A204.1 (cell line): ENCODE results near the gene PROM2.
"Not testable (repeated sequence)": the region's sequence is repeated elsewhere in the genome, so short reads cannot be mapped to it uniquely, and the experiment has no call there.

Experiments
- FAIRE-seq: peaks from 2 replicates; lab custom pipeline; 2012; peaks lifted over from hg19 to GRCh38; lab: Jason Lieb, UNC

PROM2 gene

DNA sequence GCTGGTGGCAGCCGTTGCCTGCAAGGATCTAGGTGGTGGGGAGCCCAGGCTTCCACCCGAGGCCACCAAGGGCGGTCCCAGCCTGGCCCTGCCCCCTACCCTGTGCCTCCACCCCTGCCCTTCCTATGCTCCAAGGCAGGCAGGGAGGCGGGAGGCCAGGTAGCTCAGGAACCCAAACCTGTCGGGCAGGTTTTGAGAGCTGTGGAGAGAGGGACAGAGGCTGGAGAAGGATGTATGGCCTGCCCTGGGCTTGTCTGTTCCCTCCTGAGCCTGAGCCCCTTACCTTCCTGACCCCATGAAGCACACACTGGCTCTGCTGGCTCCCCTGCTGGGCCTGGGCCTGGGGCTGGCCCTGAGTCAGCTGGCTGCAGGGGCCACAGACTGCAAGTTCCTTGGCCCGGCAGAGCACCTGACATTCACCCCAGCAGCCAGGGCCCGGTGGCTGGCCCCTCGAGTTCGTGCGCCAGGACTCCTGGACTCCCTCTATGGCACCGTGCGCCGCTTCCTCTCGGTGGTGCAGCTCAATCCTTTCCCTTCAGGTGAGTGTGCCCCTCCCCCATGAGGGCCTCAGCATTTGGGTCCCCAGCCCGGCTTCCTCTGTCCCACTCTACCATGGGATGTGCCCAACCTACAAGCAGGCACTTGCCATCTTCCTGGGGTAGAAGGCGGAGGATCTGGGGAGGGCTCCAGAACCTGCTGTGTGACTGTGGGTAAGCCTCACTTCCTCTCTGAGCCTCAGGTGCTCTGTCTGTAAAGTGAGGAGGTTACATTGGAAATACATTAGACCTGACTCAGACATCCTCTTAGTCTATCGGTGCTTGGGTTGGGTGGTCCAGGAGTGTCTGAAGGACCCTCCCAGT is at the start of gene PROM2:
Gene PROM2, plus strand, starts transcription at position 159 of the 860 bp plus-strand sequence. Its CDS starts 137 bp downstream, at position 296.
- FAIRE-seq: no peak

- no peak for FAIRE-seq
These were observed 48.6 kb upstream of the PROM2 start for GRCh38 chr2:95225658-95226057.

DNA sequence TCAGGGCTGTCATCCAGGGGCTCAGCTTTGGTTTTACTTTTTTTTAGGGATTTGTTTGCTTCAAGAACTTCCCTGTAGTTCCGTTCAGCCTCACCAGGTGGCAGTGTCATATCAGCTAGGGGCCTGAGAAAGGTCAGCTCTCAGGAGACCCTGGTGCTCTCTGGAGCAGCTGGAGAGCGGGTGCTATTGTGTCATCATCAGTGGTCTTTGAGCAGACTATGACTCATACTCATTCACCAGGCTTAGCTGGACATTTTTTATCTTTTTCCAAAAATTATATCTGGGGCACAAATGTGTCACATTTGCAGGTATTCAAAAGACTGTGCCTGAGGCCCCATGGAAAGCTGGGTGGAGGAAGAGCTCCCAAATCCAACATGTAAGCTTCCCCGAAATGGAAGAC is 42.5 kb upstream of the PROM2 start:
- FAIRE-seq: no peak

- FAIRE-seq: no peak
These were observed 42.0 kb upstream of the PROM2 start for GRCh38 chr2:95232232-95232631.

DNA sequence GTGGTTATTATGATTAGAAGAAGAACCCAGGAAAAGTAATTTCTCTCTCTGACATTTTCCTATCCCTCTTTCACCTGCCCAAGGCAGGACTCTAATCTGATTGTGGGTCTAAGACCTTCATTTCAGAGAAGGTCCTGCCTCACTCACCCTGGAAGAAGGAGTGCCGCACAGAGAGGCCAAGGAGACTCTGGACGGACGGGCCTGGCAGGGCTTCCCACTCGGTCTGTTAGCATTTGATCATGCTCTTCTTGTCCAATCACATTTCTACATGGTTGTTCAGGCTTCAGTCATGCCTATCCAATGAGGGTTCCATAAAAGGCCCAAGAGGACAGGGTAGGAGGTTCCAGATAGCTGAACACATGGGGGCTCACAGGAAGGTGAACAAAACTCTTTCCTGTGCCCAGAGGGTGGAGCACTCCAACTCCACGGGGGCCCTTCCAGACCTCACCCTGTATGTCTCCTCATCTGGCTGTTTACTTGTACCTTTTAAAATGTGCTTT is 39.9 kb upstream of the PROM2 start:
- no peak for FAIRE-seq

DNA sequence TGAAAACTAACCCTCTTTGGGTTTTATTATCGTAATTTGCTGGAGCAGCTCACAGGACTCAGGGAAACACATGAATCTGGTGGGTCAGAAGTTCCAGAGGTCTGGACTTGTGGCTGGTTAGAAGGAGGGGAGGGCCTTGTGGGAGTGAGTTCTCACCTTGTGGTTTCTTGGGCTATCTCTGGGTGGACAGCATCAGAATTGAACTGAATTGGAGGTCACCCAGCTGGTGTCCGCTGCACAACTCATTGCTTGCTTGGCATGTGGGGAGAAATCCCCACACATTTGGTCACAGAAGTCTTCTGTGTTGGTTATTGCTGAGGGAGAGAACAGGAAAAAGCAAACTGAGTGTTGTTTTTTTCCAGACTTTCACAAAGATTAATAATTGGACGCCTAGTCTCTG is 39.4 kb upstream of the PROM2 start:
- no peak for FAIRE-seq

DNA sequence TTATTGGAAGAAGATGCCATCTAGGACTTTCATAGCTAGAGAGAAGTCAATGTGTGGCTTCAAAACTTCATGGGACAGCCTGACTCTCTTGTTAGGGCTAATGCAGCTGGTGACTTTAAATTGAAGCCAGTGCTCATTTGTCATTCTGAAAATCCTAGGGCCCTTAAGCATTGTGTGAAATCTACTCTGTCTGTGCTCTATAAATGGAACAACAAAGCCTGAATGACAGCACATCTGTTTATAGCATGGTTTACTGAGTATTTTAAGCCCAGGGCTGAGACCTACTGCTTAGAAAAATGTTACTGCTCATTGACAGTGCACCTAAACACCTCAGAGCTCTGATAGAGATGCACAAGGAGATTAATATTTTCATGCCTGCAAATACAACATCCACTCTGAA is 36.1 kb upstream of the PROM2 start:
- no peak for FAIRE-seq

GRCh38 chr2:95240091-95240490 is 34.2 kb upstream of the PROM2 start:
- no peak for FAIRE-seq

DNA sequence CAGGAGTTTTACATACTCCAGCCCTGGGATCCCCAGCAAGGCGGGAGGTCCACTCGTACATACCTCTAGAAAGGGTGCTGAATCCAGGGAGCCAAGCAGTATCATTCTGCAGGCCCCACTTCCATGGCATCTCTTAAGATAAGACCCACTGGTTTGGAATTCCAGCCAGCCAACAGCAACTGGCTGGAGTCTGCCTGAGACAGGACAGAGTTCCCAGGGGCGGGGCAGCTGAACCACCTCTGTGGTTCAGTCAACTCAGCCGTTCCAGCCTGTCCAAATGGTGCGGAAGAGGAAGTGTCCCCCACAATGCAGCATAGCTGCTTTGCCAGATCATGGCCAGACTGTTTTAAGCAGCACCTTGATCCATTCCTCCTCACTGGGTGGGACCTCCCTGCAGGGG is 33.7 kb upstream of the PROM2 start:
- no peak for FAIRE-seq

DNA sequence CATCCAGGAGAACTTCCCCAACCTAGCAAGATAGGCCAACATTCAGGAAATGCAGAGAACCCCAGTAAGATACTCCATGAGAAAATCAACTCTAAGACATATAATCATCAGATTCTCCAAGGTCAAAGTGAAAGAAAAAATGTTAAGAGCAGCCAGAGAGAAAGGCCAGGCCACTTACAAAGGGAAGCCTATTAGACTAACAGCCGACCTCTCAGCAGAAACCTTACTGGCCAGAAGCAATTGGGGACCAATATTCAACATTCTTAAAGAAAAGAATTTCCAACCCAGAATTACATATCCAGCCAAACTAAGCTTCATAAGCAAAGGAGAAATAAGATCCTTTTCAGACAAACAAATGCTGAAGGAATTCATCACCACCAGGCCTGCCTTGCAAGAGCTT is 32.2 kb upstream of the PROM2 start:
- FAIRE-seq: not testable (repeated sequence)

- no peak for FAIRE-seq
These were observed 16.0 kb upstream of the PROM2 start for GRCh38 chr2:95258271-95258670.

DNA sequence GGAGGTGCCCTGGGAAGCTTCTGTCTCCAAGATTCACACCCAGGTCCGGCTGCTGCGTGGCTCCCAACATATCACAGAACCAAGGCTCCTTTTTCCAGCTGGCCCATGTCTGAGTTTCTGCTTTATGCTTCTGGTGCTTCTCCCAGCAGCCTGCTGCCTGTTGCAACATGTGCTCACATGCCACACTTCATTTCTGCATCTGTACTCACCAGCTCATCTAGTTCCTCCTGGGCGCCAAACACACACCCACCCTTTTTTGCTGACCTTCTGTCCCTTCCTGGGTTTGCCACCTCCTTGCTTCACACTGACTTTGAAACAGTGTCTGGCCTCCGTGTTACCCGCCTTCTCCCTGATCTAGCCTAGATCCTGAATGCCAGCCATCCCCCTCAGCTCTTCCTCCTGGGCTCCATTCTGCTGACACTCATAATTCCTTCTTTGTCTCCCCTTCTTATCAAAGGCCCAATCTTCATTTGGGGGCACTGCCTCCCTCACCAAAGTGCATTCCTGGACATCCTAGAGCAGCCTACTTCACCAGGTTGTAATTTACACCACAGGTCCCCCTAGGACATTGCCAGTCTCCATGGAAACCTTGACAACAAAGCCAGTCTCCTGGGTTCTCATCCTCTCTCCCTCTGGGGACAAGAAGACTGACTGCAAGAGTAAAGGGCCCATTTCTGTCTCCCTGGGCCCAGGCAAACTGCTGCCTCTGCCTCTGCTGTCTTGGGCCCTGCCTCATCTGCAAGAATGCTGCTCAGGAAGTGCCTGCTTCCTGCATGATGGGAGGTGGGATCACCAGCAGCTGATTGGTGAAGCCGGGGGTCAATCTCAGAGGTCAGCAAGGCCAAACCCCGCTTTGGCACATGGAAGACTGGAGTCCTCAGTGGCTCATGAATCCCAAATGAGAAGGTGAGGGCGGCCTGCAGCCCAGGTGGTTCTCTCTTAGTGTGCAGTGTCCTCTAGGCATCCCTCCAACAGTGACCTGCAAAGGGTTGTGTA is 13.9 kb upstream of the PROM2 start:
- FAIRE-seq: no peak

GRCh38 chr2:95261602-95262001 is 12.6 kb upstream of the PROM2 start:
- FAIRE-seq: no peak

DNA sequence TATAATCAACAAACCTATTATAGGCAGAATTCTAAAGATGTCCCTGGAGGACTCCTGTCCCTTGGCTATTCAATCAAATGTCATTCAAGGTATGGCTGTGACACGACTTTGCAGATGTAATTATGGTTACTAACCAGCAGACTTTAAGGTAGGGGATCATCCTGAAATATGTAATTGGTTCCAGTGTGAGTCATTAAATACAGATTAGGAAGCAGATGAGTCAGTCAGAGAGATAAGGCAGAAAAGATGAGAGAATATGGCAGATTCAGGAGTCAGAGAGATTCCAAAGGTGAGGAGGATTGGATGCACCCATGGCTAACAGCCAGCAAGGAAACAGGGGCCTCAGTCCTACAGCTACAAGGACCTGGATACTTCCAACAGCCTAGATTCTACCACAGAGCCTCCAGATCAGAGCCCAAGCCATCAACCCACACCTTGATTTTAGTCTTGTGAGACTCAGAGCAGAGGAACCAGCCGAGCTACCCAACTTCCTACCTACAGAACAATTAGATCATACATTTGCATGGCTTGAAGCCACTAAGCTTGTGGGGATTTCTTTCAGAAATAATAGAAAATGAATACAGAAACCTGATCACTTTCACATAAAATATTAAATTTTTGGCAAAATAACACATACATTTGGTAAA is 11.2 kb upstream of the PROM2 start:
- no peak for FAIRE-seq

- FAIRE-seq: no peak
These were observed 9.6 kb upstream of the PROM2 start for GRCh38 chr2:95264624-95265023.

GRCh38 chr2:95265182-95265581 is 9.1 kb upstream of the PROM2 start:
- no peak for FAIRE-seq

GRCh38 chr2:95266781-95267430 is 7.3 kb upstream of the PROM2 start:
- FAIRE-seq: no peak

GRCh38 chr2:95267458-95268210 is 6.6 kb upstream of the PROM2 start:
- FAIRE-seq: no peak

DNA sequence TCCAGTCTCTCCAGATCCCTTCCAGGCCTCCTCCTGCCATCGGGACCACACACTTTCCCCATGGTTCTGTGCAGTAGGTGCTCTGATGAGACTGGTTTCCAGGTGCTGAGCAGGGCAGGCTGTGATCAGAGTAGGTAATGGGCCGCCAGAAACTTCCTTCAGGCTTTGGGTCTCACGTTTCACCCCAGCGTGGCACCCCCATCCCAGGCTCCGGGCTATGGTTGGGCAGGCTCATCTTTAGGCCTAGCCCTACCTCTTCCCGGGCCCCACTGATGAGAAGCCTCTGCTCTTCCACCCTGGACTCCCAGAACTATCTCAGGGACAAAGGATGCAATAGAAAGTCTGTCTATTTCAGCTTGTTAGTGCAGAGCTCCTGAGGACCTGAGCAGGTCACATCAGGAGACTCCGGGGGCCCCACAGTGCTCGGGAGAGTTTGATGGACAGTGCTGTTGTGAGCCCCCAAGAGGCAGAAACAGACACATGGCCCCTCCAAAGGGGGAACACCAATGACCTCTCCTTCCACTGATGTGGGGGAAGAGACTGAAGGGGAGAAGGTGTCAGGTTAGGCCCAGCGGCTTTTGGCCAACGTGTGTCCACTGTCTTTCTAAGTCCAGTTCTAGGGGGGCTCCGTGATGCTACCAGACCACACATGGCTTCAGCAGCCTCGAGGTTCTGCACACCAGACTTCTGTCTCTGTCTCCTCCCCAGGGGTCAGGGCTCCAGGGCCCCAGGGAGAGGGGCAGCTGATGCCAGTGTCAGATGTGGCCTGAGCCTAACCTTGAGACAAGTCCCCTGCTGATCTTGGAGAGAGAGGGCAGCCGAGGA is 5.8 kb upstream of the PROM2 start:
- FAIRE-seq: no peak

GRCh38 chr2:95269036-95269680 is 5.1 kb upstream of the PROM2 start:
- FAIRE-seq: no peak
